GM23248 (cell line): ENCODE data around the gene CCND1. TPM values are rescaled to one million over a fixed set of nuclear protein-coding genes. Genes with fewer than 3 reads are reported as not detected.

Experiments used
- DNase-seq: peaks from one replicate; pipeline ENCODE4 v3.0.0-alpha.2; 2015
- H2AFZ ChIP-seq: fragments of 200-600 bp; sonication (generic); 2 replicates; pipeline ENCODE4 v1.6.1; 2016; ENCODE audit warnings: antibody characterized with exemption
- H3F3A ChIP-seq: fragments of 200-600 bp; sonication (generic); 2 replicates; pipeline ENCODE4 v1.6.1; 2016; ENCODE audit warnings: mild to moderate bottlenecking, antibody characterized with exemption, mixed run types; ENCODE audit not compliant: insufficient read depth
- H3K27ac ChIP-seq: fragments of 200-600 bp; sonication (generic); 2 replicates; pipeline ENCODE4 v1.5.1; 2016; ENCODE audit warnings: mild to moderate bottlenecking
- H3K27me3 ChIP-seq: fragments of 200-600 bp; sonication (generic); replicated peaks from 2 replicates; pipeline ENCODE4 v1.6.1; 2016; ENCODE audit warnings: mild to moderate bottlenecking; ENCODE audit not compliant: insufficient read depth
- H3K36me3 ChIP-seq: fragments of 200-600 bp; sonication (generic); 2 replicates; pipeline ENCODE4 v1.6.1; 2016; ENCODE audit warnings: low read depth, mild to moderate bottlenecking
- H3K4me1 ChIP-seq: fragments of 200-600 bp; sonication (generic); 2 replicates; pipeline ENCODE4 v1.6.1; 2016; ENCODE audit warnings: mild to moderate bottlenecking; ENCODE audit not compliant: insufficient read depth
- H3K4me2 ChIP-seq: fragments of 200-600 bp; sonication (generic); one replicate; pipeline ENCODE4 v1.6.1; 2016; ENCODE audit warnings: mild to moderate bottlenecking; ENCODE audit not compliant: unreplicated experiment
- H3K4me3 ChIP-seq: fragments of 200-600 bp; sonication (generic); 2 replicates; pipeline ENCODE4 v1.5.1; 2016; ENCODE audit warnings: mild to moderate bottlenecking
- H3K79me2 ChIP-seq: fragments of 200-600 bp; sonication (generic); 2 replicates; pipeline ENCODE4 v1.6.1; 2016; ENCODE audit warnings: mild to moderate bottlenecking; ENCODE audit not compliant: insufficient read depth
- H3K9ac ChIP-seq: fragments of 200-600 bp; sonication (generic); 2 replicates; pipeline ENCODE4 v1.6.1; 2016; ENCODE audit warnings: mild to moderate bottlenecking
- H3K9me2 ChIP-seq: fragments of 200-600 bp; sonication (generic); 2 replicates; pipeline ENCODE4 v1.6.1; 2016; ENCODE audit warnings: mixed run types, mild to moderate bottlenecking, moderate library complexity; ENCODE audit not compliant: insufficient read depth
- H3K9me3 ChIP-seq: fragments of 200-600 bp; sonication (generic); one replicate; pipeline ENCODE4 v1.6.1; 2017; ENCODE audit warnings: low read depth
- H4K20me1 ChIP-seq: fragments of 200-600 bp; sonication (generic); 2 replicates; pipeline ENCODE4 v1.6.0; 2016; ENCODE audit not compliant: insufficient read depth
- EZH2 ChIP-seq: fragments of 200-600 bp; sonication (generic); IDR thresholded peaks from 2 replicates; pipeline ENCODE4 v1.6.1; 2018; ENCODE audit warnings: antibody characterized with exemption, mild to moderate bottlenecking; ENCODE audit not compliant: insufficient read depth, poor library complexity, severe bottlenecking
- EZH2phosphoT487 ChIP-seq: fragments of 200-600 bp; sonication (generic); IDR thresholded peaks from 2 replicates; pipeline ENCODE4 v1.6.1; 2018; ENCODE audit warnings: antibody characterized with exemption, moderate library complexity, mild to moderate bottlenecking, low read depth; ENCODE audit not compliant: insufficient read depth
- WGBS, 2 experiments: methylation state at CpG; one replicate each; pipeline ENCODE4 v1.1.6; 2015 to 2017; ENCODE audit warnings: low lambda C conversion rate in 2 of 2, low coverage in 1 of 2; ENCODE audit errors: missing lambda C conversion rate in 2 of 2; 5-methylcytosine and 5-hydroxymethylcytosine counted together
- in situ Hi-C: fragments of 300-500 bp; cut with MboI; formaldehyde crosslinking; loops from 2 replicates; pipeline ENCODE4 v1.15.0; 2020
- polyA plus RNA-seq: library from polyadenylated mRNA; unstranded; fragments of >200 nt; fragmentation: Nextera tagmentation; extraction: Ambion mirVana; gene quantifications from 2 replicates; pipeline ENCODE4 v1.2.1, GENCODE V29; 2016
- total RNA-seq: library from RNA; depleted of rRNA; stranded (reverse); fragments of >200 nt; shearing (Covaris generic); gene quantifications from 2 replicates; pipeline ENCODE4 v1.2.3, GENCODE V29; 2014

The CCND1 gene
- total and polyA plus RNA-seq, 2 experiments from 2014 or later = 695 to 1,097 TPM

DNA sequence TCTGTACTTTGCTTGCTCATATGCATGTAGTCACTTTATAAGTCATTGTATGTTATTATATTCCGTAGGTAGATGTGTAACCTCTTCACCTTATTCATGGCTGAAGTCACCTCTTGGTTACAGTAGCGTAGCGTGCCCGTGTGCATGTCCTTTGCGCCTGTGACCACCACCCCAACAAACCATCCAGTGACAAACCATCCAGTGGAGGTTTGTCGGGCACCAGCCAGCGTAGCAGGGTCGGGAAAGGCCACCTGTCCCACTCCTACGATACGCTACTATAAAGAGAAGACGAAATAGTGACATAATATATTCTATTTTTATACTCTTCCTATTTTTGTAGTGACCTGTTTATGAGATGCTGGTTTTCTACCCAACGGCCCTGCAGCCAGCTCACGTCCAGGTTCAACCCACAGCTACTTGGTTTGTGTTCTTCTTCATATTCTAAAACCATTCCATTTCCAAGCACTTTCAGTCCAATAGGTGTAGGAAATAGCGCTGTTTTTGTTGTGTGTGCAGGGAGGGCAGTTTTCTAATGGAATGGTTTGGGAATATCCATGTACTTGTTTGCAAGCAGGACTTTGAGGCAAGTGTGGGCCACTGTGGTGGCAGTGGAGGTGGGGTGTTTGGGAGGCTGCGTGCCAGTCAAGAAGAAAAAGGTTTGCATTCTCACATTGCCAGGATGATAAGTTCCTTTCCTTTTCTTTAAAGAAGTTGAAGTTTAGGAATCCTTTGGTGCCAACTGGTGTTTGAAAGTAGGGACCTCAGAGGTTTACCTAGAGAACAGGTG, 11.1 kb downstream of the CCND1 start:
- Histone ChIP-seq H2AFZ (no peak overlapping the region), H4K20me1 (peaks cover 11% of the 10 kb centered on the region), H3K36me3 (peaks cover 71% of the 10 kb centered on the region), H3K9me3 (no peaks in the 10 kb centered on the region), H3F3A (peaks cover 84% of the 10 kb centered on the region), H3K9ac (no peak overlapping the region), H3K4me1 (no peaks in the 10 kb centered on the region), H3K9me2 (no peaks in the 10 kb centered on the region), H3K4me3 (no peak overlapping the region), H3K4me2 (no peak overlapping the region), H3K27ac (no peak overlapping the region), H3K27me3 (no peaks in the 10 kb centered on the region), H3K79me2 (peaks cover 40% of the 10 kb centered on the region)
- DNase-seq = no peak
- TF ChIP-seq EZH2phosphoT487 (no peak), EZH2 (no peak)
- in situ Hi-C loops = no loop called here
- WGBS, 2 experiments = 95 to 96% methylated on average over 15 of the region's 15 CpGs

DNA sequence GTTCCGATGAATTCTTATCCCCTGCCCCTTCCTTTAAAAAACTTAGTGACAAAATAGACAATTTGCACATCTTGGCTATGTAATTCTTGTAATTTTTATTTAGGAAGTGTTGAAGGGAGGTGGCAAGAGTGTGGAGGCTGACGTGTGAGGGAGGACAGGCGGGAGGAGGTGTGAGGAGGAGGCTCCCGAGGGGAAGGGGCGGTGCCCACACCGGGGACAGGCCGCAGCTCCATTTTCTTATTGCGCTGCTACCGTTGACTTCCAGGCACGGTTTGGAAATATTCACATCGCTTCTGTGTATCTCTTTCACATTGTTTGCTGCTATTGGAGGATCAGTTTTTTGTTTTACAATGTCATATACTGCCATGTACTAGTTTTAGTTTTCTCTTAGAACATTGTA, 12.0 kb downstream of the CCND1 start:
- TF ChIP-seq EZH2phosphoT487 (no peak), EZH2 (no peak)
- Histone ChIP-seq H3K79me2 (peaks cover 30% of the 10 kb centered on the region), H3K9me3 (no peaks in the 10 kb centered on the region), H3K9ac (peak overlapping the region; percentile 30; the same call in 1 of the 2 replicates), H4K20me1 (peaks cover 11% of the 10 kb centered on the region), H2AFZ (no peak overlapping the region), H3F3A (peaks cover 75% of the 10 kb centered on the region), H3K9me2 (no peaks in the 10 kb centered on the region), H3K4me2 (no peak overlapping the region), H3K27ac (0 out of 2 replicates have a peak overlapping the region, but pooled peaks have one; percentile 4), H3K4me3 (no peak overlapping the region), H3K27me3 (no peaks in the 10 kb centered on the region), H3K4me1 (no peaks in the 10 kb centered on the region), H3K36me3 (peaks cover 61% of the 10 kb centered on the region)
- no peak for DNase-seq
- WGBS, 2 experiments = 76 to 83% methylated on average over 11 of the region's 11 CpGs
- in situ Hi-C loops = no loop called here

DNA sequence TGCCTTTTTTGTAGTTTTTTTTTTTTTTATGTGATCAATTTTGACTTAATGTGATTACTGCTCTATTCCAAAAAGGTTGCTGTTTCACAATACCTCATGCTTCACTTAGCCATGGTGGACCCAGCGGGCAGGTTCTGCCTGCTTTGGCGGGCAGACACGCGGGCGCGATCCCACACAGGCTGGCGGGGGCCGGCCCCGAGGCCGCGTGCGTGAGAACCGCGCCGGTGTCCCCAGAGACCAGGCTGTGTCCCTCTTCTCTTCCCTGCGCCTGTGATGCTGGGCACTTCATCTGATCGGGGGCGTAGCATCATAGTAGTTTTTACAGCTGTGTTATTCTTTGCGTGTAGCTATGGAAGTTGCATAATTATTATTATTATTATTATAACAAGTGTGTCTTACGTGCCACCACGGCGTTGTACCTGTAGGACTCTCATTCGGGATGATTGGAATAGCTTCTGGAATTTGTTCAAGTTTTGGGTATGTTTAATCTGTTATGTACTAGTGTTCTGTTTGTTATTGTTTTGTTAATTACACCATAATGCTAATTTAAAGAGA, 12.5 kb downstream of the CCND1 start:
- no peak for TF ChIP-seq EZH2phosphoT487
- TF ChIP-seq EZH2 = no peak
- no peak overlapping the region for H3K27ac ChIP-seq
- 95 to 96% methylated on average over 22 to 23 of the region's 23 CpGs for WGBS, 2 experiments
- peaks cover 25% of the 10 kb centered on the region for H3K79me2 ChIP-seq
- H3K4me1 ChIP-seq = no peaks in the 10 kb centered on the region
- peaks cover 11% of the 10 kb centered on the region for H4K20me1 ChIP-seq
- H3K36me3 ChIP-seq = peaks cover 57% of the 10 kb centered on the region
- H3F3A ChIP-seq = peaks cover 70% of the 10 kb centered on the region
- no peaks in the 10 kb centered on the region for H3K27me3 ChIP-seq
- no peak overlapping the region for H2AFZ ChIP-seq
- no peak overlapping the region for H3K4me2 ChIP-seq
- DNase-seq = no peak
- H3K4me3 ChIP-seq = no peak overlapping the region
- in situ Hi-C loops = no loop called here
- H3K9me2 ChIP-seq = no peaks in the 10 kb centered on the region
- no peak overlapping the region for H3K9ac ChIP-seq
- no peaks in the 10 kb centered on the region for H3K9me3 ChIP-seq

DNA sequence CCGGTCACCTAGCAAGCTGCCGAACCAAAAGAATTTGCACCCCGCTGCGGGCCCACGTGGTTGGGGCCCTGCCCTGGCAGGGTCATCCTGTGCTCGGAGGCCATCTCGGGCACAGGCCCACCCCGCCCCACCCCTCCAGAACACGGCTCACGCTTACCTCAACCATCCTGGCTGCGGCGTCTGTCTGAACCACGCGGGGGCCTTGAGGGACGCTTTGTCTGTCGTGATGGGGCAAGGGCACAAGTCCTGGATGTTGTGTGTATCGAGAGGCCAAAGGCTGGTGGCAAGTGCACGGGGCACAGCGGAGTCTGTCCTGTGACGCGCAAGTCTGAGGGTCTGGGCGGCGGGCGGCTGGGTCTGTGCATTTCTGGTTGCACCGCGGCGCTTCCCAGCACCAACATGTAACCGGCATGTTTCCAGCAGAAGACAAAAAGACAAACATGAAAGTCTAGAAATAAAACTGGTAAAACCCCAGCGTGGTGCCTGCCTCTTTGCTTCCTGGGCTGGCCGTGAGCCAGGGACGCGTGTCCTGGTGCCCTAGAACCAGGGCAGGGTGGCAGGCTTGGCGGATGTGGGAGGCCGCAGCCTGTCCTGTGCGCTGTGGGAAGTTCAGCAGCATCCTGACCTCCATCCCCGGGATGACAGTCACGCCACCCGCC, 13.2 kb downstream of the CCND1 start:
- peaks cover 50% of the 10 kb centered on the region for H3K36me3 ChIP-seq

More for the DNA sequence above, 13.2 kb downstream of the CCND1 start:
- no peak overlapping the region for H3K4me2 ChIP-seq
- in situ Hi-C loops = no loop called here
- no peaks in the 10 kb centered on the region for H3K27me3 ChIP-seq
- peak; percentile 31 for DNase-seq
- H3K9ac ChIP-seq = no peak overlapping the region
- H2AFZ ChIP-seq = no peak overlapping the region
- TF ChIP-seq EZH2phosphoT487 (no peak), EZH2 (no peak)
- H3K9me3 ChIP-seq = no peaks in the 10 kb centered on the region
- H3K4me1 ChIP-seq = no peaks in the 10 kb centered on the region
- peak overlapping the region; percentile 9 for H3K27ac ChIP-seq
- 88 to 90% methylated on average over 35 to 38 of the region's 38 CpGs for WGBS, 2 experiments
- no peak overlapping the region for H3K4me3 ChIP-seq
- H3F3A ChIP-seq = peaks cover 69% of the 10 kb centered on the region
- no peaks in the 10 kb centered on the region for H3K9me2 ChIP-seq
- peaks cover 19% of the 10 kb centered on the region for H3K79me2 ChIP-seq
- H4K20me1 ChIP-seq = peaks cover 11% of the 10 kb centered on the region
